ENCODE measurements around the gene MGRN1.

MGRN1 gene

DNA sequence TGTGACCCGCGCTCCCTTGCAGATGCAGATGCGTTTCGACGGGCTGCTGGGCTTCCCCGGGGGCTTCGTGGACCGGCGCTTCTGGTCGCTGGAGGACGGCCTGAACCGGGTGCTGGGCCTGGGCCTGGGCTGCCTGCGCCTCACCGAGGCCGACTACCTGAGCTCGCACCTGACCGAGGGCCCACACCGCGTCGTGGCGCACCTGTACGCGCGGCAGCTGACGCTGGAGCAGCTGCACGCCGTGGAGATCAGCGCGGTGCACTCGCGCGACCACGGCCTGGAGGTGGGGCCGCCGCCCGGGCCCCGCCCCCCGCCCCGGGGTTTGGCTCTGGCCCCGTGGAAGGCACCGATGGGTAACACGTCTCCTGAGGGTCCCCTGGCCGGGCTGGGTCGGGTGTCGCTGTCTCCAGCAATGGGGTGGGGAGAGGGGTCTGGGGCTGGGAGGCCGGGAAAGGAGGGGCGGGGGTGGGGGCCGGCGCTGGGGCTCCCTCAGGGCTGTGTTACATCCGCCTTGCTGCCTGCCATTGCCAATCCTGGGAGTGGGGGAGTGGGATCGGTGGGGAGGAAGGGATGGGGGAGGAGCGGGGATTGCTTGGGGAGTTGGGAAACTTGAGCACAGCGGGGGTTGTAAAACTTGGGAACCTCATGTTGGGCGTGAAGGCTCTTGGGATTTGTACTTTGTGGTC is 69.5 kb downstream of the MGRN1 start:
- TF ChIP-seq EP300 (IDR thresholded peaks at IDR 0.05; ENCODE audit: borderline replicate concordance), result 0 out of 2 replicates have a peak, but pooled peaks have one; percentile 5
- TF ChIP-seq MAX (IDR thresholded peaks at IDR 0.05), result peak; percentile 85
- no peak for TF ChIP-seq FOXM1 (IDR thresholded peaks at IDR 0.05; ENCODE audit: borderline replicate concordance, low read depth)
- peak; percentile 79; the same call in 1 of the 2 replicates for TF ChIP-seq ZBTB7A (IDR thresholded peaks at IDR 0.05; ENCODE audit: low read depth)

DNA sequence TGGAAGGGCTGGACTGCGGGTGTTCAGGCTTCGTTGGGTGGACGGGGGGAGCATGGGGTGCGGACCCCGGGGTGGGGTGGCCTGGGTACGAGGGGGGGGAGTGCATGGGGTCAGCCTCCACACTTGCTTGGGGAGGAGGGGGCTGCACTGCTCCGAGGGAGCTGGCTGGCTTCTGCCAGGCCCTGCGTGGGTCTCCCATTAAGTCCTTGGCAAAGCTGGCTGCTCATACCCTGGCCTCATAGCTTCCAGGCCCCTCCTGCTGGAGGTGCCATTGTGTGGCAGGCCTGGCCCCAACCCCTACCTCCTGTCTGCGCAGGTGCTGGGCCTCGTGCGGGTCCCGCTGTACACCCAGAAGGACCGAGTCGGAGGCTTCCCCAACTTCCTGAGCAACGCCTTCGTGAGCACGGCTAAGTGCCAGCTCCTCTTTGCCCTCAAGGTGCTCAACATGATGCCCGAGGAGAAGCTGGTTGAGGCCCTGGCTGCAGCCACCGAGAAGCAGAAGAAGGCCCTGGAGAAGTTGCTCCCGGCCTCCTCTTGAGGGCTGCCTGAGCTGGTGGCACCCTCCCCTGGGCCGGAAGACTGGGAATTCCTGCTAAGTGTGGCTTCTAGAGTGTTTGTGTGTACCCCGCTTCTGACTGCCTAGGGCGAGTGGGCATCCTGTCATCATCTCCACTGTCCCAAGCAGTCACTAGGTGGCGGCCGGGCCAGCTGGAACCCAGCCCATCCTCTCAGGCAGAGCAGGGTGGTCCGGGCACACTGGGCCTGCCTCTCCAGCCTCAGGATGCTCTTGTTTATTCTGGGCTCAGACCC is 70.2 kb downstream of the MGRN1 start:
- TF ChIP-seq TEAD4 (IDR thresholded peaks at IDR 0.05) (no peak), TAF1 (IDR thresholded peaks at IDR 0.05; ENCODE audit: low read depth) (no peak), NFIC (IDR thresholded peaks at IDR 0.05) (no peak), EP300 (IDR thresholded peaks at IDR 0.05; ENCODE audit: borderline replicate concordance) (no peak), RAD21 (IDR thresholded peaks at IDR 0.05; ENCODE audit: low read depth) (no peak), FOXM1 (IDR thresholded peaks at IDR 0.05; ENCODE audit: borderline replicate concordance, low read depth) (no peak), CEBPB (IDR thresholded peaks at IDR 0.05) (no peak), MAX (IDR thresholded peaks at IDR 0.05) (no peak), ZBTB7A (IDR thresholded peaks at IDR 0.05; ENCODE audit: low read depth) (no peak), EGR1 (IDR thresholded peaks at IDR 0.05) (no peak), CREB1 (IDR thresholded peaks at IDR 0.05; ENCODE audit: low read depth) (no peak), TCF12 (IDR thresholded peaks at IDR 0.05; ENCODE audit: low read depth) (no peak), YY1 (IDR thresholded peaks at IDR 0.05; ENCODE audit: low read depth) (no peak)
- TF ChIP-seq, protein P1, sequence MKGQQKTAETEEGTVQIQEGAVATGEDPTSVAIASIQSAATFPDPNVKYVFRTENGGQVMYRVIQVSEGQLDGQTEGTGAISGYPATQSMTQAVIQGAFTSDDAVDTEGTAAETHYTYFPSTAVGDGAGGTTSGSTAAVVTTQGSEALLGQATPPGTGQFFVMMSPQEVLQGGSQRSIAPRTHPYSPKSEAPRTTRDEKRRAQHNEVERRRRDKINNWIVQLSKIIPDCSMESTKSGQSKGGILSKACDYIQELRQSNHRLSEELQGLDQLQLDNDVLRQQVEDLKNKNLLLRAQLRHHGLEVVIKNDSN (IDR thresholded peaks at IDR 0.05), result no peak
- TF ChIP-seq, protein P2, sequence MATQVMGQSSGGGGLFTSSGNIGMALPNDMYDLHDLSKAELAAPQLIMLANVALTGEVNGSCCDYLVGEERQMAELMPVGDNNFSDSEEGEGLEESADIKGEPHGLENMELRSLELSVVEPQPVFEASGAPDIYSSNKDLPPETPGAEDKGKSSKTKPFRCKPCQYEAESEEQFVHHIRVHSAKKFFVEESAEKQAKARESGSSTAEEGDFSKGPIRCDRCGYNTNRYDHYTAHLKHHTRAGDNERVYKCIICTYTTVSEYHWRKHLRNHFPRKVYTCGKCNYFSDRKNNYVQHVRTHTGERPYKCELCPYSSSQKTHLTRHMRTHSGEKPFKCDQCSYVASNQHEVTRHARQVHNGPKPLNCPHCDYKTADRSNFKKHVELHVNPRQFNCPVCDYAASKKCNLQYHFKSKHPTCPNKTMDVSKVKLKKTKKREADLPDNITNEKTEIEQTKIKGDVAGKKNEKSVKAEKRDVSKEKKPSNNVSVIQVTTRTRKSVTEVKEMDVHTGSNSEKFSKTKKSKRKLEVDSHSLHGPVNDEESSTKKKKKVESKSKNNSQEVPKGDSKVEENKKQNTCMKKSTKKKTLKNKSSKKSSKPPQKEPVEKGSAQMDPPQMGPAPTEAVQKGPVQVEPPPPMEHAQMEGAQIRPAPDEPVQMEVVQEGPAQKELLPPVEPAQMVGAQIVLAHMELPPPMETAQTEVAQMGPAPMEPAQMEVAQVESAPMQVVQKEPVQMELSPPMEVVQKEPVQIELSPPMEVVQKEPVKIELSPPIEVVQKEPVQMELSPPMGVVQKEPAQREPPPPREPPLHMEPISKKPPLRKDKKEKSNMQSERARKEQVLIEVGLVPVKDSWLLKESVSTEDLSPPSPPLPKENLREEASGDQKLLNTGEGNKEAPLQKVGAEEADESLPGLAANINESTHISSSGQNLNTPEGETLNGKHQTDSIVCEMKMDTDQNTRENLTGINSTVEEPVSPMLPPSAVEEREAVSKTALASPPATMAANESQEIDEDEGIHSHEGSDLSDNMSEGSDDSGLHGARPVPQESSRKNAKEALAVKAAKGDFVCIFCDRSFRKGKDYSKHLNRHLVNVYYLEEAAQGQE (IDR thresholded peaks at IDR 0.05; ENCODE audit: low read depth), result no peak

GRCh38 chr16:4695473-4696171 is 71.0 kb downstream of the MGRN1 start:
- no peak for TF ChIP-seq CEBPB (IDR thresholded peaks at IDR 0.05)
- TF ChIP-seq ZBTB7A (IDR thresholded peaks at IDR 0.05; ENCODE audit: low read depth), result no peak
- TF ChIP-seq, protein P2 (IDR thresholded peaks at IDR 0.05; ENCODE audit: low read depth), result no peak
- TF ChIP-seq TCF12 (IDR thresholded peaks at IDR 0.05; ENCODE audit: low read depth), result no peak
- TF ChIP-seq RAD21 (IDR thresholded peaks at IDR 0.05; ENCODE audit: low read depth), result no peak
- TF ChIP-seq EGR1 (IDR thresholded peaks at IDR 0.05), result no peak
- no peak for TF ChIP-seq TEAD4 (IDR thresholded peaks at IDR 0.05)
- no peak for TF ChIP-seq NFIC (IDR thresholded peaks at IDR 0.05)
- TF ChIP-seq, protein P1 (IDR thresholded peaks at IDR 0.05), result no peak
- TF ChIP-seq YY1 (IDR thresholded peaks at IDR 0.05; ENCODE audit: low read depth), result no peak
- TF ChIP-seq TAF1 (IDR thresholded peaks at IDR 0.05; ENCODE audit: low read depth), result no peak
- no peak for TF ChIP-seq FOXM1 (IDR thresholded peaks at IDR 0.05; ENCODE audit: borderline replicate concordance, low read depth)
- TF ChIP-seq EP300 (IDR thresholded peaks at IDR 0.05; ENCODE audit: borderline replicate concordance), result no peak
- TF ChIP-seq CREB1 (IDR thresholded peaks at IDR 0.05; ENCODE audit: low read depth), result no peak
- no peak for TF ChIP-seq MAX (IDR thresholded peaks at IDR 0.05)

DNA sequence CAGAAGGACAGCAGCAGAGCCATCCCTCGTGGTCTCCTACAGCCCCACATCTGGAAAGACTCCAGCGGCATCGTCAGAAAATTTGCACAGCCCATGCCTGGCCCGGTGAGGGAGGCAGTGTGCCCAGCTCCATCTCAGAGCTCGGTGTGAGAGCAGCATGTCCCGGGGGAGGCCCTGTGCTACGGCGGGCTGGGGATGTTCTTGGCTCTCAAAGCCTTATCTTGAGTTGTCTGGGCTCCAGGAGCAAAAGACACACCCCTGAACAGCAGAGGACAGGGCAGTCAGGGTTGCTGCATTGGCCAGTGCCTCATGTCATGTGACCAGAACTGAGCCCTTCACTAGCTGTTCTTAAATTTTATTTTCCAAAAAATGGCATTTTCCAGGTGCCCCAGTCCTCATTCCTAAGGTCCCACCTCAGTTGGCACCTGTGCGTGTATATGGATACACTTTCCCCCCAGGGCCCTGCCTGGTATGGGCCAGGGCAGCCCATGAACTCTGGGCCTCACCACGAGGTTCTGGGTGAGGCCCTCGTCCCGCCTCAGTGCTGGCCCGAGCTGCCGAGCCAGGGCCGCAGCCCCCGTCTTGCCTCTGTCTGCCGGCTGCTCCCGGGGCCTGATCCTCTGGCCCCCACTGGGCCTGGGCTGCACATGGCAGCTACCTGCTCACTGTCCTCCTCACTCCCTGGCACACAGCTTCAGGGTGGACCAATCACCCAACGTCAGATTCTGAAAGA is 71.7 kb downstream of the MGRN1 start:
- TF ChIP-seq, protein P1 (IDR thresholded peaks at IDR 0.05), result 0 out of 2 replicates have a peak, but pooled peaks have one; percentile 9
- no peak for TF ChIP-seq EP300 (IDR thresholded peaks at IDR 0.05; ENCODE audit: borderline replicate concordance)

Measured in Ishikawa (cell line).